Astrocyte of the cerebellum (primary cell): Measurements from ENCODE around the gene SHC2.

Source experiments
- DNase-seq: peaks from one replicate; pipeline ENCODE4 v3.0.0-alpha.2; 2011; ENCODE audit warnings: low read depth
- H3K4me3 ChIP-seq: 2 replicates; pipeline ENCODE4 v1.5.1; 2011; ENCODE audit warnings: mild to moderate bottlenecking, low read depth, low read length, moderate library complexity
- in situ Hi-C: cut with HindIII; loops from 2 replicates; pipeline ENCODE4 v1.10.0; 2017; ENCODE audit warnings: low sequenced_read_pairs
- TF ChIP-seq, protein P1 (sequence below): IDR thresholded peaks from 2 replicates; pipeline ENCODE4 v1.5.1; 2012; ENCODE audit warnings: low read length, low read depth, moderate library complexity, mild to moderate bottlenecking; ENCODE audit errors: missing control alignments

SHC2 gene

DNA sequence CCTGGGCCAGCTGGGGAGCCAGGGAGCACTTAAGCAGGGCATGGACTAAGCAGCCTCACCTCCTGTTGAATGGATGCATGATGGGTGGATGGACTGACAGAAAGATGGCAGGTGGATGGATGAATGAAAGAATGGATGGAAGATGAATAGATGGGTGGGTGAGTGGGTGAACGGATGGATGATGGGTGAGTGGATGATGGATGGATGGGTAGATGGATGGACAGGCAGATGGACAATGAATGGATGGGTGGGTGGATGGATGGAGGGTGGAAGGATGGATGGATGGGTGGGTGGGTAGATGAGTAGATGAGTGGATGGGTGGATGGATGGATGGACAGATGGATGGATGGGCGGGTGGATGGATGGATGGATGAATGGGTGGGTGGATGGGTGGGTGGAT lies 18.7 kb downstream of the SHC2 start:
- H3K4me3 ChIP-seq, result no peak overlapping the region
- no peak for DNase-seq
- TF ChIP-seq, protein P1, sequence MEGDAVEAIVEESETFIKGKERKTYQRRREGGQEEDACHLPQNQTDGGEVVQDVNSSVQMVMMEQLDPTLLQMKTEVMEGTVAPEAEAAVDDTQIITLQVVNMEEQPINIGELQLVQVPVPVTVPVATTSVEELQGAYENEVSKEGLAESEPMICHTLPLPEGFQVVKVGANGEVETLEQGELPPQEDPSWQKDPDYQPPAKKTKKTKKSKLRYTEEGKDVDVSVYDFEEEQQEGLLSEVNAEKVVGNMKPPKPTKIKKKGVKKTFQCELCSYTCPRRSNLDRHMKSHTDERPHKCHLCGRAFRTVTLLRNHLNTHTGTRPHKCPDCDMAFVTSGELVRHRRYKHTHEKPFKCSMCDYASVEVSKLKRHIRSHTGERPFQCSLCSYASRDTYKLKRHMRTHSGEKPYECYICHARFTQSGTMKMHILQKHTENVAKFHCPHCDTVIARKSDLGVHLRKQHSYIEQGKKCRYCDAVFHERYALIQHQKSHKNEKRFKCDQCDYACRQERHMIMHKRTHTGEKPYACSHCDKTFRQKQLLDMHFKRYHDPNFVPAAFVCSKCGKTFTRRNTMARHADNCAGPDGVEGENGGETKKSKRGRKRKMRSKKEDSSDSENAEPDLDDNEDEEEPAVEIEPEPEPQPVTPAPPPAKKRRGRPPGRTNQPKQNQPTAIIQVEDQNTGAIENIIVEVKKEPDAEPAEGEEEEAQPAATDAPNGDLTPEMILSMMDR, result no peak
- in situ Hi-C loops, result no loop called here

DNA sequence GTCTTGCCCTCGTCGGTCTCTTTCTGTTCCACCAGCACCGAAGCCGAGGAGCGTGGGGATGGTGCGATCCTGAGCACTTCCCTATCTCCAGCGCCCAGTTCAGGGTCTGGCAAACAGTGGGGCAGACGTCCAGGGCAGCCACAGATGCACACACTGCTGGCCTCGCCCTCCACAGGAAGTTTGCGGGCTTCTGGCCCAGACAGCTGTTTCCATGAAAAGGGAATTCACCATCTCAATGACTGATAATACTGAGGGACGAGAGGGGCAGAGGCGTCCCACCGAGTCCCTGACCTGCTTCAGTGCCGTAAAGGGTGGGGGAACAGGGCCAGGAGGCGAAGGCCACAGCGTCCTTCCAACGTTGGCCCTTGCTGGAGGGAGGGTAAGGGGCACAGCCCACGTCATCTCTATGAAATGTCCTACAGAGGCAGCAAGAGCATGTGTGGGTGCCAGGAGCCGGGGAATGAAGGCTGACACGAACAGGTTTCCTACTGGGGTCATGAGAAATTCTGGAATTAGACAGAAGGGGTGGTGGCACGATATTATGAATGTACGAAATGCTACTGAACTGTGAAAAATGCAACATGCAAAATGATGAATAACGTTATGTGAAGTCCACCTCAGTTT lies 19.5 kb downstream of the SHC2 start:
- TF ChIP-seq, protein P1, result no peak
- no peak overlapping the region for H3K4me3 ChIP-seq
- DNase-seq, result no peak
- in situ Hi-C loops, result no loop called here

DNA sequence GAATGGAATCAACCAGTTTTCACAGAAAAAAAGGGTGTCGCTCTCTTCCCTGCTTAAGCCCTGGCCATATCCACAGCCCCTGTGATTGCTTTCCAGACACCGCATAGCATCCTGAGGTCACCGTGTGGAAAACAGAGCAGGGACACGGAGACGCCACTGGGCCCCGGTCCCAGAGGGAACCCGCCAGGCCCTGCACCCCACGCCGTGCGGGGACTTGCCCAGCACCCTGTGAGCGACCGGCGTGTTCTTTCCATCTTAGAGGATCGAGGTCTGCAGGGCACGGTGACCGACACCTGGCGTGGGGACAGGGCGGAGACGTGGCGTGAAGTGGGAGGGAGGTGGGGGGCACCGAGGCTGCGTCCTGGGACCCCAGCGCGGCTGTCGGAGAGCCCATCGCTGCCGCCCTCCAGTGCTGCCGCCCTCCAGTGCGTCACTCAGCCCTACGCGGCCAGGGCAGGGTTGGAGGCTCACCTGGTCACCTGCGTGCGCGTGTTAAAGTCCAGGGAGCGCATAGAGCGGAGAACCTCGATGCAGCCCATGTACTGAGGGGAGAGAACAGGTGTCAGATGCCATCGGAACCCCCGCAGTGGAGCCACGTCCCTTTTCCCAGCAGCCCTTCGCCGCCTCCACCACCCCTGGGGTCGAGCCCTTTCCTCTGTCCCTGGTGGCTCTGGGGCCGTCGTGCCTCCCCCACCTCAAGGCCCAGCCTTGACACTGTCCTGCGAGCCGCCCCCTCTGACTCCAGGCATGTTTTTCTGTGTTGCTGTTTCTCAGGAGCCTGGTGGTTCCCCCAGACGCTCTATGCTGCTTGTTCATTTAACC lies 20.2 kb downstream of the SHC2 start:
- no peak for DNase-seq
- TF ChIP-seq, protein P1, result no peak
- in situ Hi-C loops, result no loop called here
- H3K4me3 ChIP-seq, result no peak overlapping the region

DNA sequence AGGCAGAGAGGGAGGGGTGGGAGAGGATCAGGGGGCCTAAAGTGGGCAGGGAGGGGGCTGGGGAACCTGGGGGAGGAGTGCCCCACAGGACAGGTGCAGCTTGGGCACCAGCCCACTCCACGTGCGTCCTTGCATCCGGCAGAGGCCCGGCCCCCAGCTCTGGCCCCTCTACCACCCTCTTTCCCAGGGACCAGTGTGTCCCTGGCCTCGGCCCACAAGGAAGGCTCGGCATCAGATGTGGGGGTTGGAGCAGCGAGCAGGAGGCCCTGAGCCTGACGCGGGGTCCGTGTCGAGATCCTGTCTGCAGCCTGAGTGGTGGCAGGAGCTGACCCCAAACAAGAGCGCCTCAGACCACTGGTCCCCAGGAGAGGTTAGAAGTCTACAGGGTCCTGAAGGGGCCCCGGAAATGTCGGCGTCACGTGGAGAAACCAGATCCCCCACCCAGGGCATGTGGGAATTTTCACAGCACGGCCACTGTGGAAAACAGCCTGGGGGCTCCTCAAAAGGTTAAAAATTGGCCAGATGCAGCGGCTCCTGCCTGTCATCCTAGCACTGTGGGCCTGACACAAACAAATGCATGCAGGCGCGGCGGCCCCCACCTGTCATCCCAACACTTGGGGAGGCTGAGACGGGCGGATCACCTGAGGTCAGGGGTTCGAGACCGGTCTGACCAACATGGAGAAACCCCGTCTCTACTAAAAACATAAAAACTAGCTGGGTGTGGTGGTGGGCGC lies 21.5 kb downstream of the SHC2 start:
- H3K4me3 ChIP-seq, result no peak overlapping the region
- in situ Hi-C loops, result no loop called here
- TF ChIP-seq, protein P1, result no peak
- DNase-seq, result no peak

DNA sequence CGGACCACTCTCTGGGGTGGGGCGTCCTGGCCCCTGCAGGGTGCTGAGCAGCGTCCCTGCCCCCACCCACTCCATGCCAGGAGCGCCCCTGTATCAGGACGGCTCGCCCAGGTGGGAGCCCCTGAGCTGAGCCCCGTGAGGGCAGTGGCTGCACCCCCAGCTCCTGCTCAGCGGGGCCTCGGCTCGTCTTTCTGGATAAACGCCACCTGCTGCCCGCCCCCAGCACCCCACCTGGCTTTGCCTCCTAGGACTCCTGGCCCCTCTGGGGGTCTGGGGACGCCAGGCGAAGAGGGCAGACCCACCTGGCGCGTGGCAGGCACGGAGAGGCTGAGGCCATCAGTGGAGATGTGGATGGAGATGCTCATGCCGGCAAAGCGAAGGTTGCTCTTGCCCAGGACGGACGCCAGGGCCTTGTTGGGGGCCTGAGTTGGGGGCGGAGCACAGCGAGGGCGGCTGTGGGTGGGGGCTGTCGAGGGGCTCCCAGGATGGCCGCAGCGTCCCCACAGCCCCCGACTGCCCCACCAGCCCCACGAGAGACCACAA lies 22.3 kb downstream of the SHC2 start:
- no peak overlapping the region for H3K4me3 ChIP-seq
- in situ Hi-C loops, result no loop called here
- DNase-seq, result no peak
- TF ChIP-seq, protein P1, result no peak

DNA sequence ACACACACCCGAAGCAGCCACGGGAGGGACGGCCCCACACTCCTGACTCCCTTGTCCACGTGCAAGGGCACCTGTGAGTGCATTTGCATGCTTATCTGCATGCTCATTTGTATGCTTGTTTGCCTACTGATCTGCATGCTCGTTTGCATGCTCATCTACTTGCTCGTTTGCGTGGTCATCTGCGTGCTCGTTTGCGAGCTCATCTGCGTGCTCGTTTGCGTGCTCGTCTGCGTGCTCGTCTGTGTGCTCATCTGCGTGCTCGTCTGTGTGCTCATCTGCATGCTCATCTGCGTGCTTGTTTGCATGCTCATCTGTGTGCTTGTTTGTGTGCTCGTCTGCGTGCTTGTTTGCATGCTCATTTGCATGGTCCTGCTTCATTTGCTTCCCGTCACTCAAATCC lies 23.8 kb downstream of the SHC2 start:
- DNase-seq, result no peak
- TF ChIP-seq, protein P1, result no peak
- in situ Hi-C loops, result no loop called here
- no peak overlapping the region for H3K4me3 ChIP-seq
